Stimulated activated naive CD8-positive, alpha-beta T cell treated with anti-CD3 and anti-CD28 coated beads, Interleukin-15, amount 100 ng/mL, for 72 hours (primary cell): ENCODE results near the gene PIP4K2C.

Experiments used
- ATAC-seq: fragments of 150-1000 bp; cut with Tn5 transposase; 2 replicates; pipeline ENCODE4 v1.10.0; 2021; ENCODE audit warnings: mild to moderate bottlenecking, moderate library complexity
- DNase-seq, 2 donors: peaks; one replicate each; pipeline ENCODE4 v3.0.0; 2021 to 2022
- H3K27ac Mint-ChIP-seq, 2 donors: one replicate each; pipeline ENCODE4 v1.8.0; 2022; ENCODE audit warnings: mild to moderate bottlenecking in 2 of 2, mixed read lengths in 2 of 2, moderate library complexity in 2 of 2
- H3K27me3 Mint-ChIP-seq: one replicate; pipeline ENCODE4 v1.8.0; 2022; ENCODE audit warnings: mixed read lengths
- H3K4me1 Mint-ChIP-seq: one replicate; pipeline ENCODE4 v1.8.0; 2022; ENCODE audit warnings: mild to moderate bottlenecking, mixed read lengths
- H3K4me3 Mint-ChIP-seq, 2 donors: one replicate each; pipeline ENCODE4 v1.8.0; 2022; ENCODE audit warnings: mild to moderate bottlenecking in 2 of 2, mixed read lengths in 2 of 2, moderate library complexity in 1 of 2
- H3K9me3 Mint-ChIP-seq, 2 donors: one replicate each; pipeline ENCODE4 v1.8.0; 2022; ENCODE audit warnings: mixed read lengths in 2 of 2

Gene PIP4K2C

DNA sequence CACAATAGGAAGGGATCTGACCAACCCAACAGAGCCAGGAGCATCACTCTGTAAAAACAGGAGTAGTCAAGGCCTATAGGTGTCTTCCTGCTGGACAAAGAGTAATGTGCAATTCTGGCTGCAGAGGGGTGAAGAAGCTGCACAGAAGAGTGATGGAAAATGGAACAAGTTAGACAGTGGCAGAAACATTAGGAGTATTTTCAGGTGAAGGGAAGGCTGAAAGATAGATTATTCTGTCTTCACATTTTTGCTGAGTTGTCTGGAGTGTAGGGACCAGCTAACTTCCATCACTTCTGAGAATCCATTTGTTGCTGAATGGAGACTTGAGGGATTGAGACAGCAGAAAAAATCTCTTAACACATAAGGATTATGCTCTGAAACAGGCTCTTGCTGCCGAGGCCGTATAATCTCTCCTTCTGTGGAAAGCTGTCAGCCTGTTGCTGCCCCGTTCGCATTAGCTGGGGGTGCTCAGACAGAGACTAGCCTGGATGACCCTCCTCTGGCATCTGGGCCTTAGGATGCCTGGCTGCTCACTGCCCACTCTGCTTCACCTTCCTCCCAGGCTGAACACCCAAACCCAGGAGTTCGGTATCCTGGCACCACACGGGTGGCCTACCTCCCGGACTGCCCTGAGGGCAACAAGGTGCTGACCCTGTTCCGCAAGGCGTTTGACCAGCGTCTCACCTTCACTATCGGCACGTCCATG, 17.1 kb downstream of the PIP4K2C start:
- Mint-ChIP-seq H3K27me3 (peaks cover 29% of the 10 kb centered on the region), H3K4me3 (no peak overlapping the region), H3K9me3 (no peaks in the 10 kb centered on the region), H3K4me1 (peaks cover 41% of the 10 kb centered on the region), H3K27ac (no peak overlapping the region)
- DNase-seq (no peak), ATAC-seq (no peak)

DNA sequence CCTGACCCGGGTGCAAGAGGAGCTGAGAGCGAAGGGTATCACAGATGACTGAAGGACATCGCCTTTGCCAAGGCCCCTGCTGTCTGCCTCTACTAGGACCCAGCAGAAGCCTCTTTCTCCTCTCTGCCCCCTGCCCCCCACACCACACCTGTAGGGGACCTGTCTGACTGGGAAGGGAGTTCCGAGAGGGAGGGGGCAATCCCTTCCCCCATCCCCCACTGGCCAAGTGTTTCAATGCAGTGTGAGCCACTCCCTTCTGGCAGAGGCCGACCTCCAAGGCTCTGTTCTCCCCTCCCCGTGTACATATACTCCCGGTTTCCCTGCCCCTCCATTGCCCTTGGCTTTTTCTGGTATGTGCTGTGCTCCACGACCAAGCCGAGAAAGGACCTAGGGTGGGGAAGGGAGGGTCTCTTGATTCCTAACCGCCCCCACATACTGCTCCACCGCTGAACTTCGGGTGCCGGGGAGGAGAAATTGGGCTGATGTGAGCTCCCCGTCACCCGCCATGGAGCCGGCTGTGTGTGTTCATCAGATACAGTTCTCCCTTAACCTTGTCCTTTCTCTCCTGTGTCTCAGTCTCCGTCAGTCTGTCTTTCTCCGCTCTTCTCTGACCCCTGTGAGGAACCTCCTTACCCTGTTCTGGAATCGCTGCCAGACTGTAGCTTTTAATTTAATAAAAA, 18.2 kb downstream of the PIP4K2C start:
- no peak overlapping the region for H3K27ac Mint-ChIP-seq
- DNase-seq (no peak), ATAC-seq (no peak)
- H3K27me3 Mint-ChIP-seq = peaks cover 40% of the 10 kb centered on the region
- no peak overlapping the region for H3K4me3 Mint-ChIP-seq
- no peaks in the 10 kb centered on the region for H3K9me3 Mint-ChIP-seq
- peaks cover 33% of the 10 kb centered on the region for H3K4me1 Mint-ChIP-seq

DNA sequence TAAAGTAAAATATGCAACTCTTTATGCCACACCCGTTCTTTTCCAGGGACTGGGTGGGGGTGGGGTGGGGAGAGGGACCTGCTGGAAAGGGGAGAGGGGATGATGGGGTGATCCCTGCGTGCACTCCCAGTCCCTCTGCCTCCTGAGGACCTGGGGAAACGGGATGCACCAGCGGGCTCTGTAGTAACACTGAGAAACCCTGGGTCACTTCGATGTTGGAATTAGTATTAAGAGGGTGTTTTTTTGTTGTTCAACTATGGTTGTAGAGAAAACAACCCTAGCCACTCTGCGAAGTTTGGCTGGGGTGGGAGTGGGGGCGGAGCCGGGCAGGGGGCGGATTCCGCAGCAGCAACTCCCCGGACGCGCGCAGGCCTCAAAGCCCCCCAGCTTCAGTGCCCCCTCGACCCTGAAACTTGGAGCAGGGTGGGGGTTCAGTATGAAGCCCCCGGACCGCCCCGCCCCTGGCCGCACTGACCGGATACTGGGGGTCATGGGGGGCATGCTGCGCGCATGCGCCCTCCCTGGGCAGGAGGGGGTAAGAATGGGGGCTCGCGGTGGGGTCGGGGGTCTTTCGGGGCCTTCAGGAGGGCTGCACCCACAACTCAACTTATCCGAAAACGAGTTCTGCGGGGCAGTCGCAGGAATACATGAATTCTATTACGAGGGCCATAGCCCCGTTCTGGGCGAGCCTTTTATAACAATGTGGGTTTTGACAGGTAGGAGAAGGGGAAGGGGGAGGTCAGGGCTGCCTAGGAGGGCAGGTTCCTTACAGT, 19.0 kb downstream of the PIP4K2C start:
- H3K27ac Mint-ChIP-seq = no peak overlapping the region
- peak overlapping the region; percentile 65 to 86 for H3K4me3 Mint-ChIP-seq
- H3K27me3 Mint-ChIP-seq = peaks cover 47% of the 10 kb centered on the region

DNA sequence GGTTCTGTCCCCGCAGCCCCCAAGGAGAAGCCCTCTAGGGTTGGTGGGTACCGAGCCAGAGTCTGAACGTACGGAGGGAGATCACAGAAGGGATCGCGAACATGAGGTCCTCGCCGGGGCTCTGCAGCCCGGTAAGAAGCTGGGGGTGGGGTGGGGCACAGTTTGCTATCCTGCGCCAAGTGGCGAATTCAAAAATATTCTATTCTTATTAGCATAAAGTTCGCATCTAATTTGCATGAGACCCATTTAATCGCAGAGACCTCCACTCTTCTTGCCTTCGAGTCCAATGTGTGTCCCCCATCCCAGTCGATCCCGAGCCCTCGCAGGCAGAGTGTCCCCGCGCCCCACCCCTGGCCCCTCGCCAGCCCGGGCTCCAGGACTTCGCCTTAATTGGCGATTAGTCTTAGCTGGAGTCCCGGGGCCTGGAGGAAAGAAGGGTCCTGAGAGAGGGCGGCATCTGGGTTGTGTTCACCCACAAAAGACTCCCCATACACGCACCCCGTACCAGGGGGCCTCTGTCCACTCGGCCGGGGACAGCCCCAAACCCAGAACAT, 19.6 kb downstream of the PIP4K2C start:
- Mint-ChIP-seq H3K4me3 (peak overlapping the region; percentile 65 to 86), H3K27me3 (peaks cover 53% of the 10 kb centered on the region), H3K9me3 (no peaks in the 10 kb centered on the region), H3K27ac (peak overlapping the region in 1 of 2 donors; percentile 80), H3K4me1 (peaks cover 27% of the 10 kb centered on the region)
- ATAC-seq = peak; percentile 1
- peak in 1 of 2 donors; percentile 26 for DNase-seq

More for the DNA sequence above, 19.0 kb downstream of the PIP4K2C start:
- no peaks in the 10 kb centered on the region for H3K9me3 Mint-ChIP-seq
- H3K4me1 Mint-ChIP-seq = peaks cover 33% of the 10 kb centered on the region
- DNase-seq (no peak), ATAC-seq (no peak)

DNA sequence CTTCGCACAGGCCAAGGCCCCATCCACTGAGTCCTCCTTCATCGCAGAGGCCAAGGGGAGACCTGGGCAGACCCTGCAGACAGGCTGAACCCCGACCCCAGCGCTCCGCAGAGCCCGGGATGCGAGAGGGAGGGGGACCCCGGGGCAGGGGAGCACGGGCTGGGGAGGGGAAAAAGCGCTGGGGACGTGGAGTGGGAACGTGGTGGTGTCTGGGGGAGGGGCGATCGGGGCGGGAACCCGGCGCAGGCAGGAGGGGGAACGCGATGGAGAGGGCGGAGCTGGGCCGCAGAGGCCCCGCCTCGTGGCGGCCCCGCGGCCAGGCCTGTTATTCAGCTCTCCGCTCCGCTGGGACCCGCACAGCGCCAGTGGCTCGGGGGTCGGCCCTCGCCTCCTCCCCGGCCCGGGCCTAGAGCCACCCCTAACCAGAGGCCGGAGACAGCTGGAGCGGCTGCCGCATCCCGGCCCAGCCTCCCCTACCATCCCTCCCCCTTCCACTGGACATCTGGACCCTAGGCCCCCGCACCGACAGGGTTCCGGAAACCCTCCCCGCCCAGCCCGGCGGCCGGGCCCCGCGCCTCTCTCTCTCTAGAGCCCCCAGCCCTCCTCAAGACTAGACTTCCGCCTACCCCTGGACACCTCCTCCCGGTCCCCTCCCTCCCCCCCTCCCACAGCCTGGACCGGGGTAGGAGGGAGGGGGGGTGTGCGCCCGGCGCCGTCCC, 20.3 kb downstream of the PIP4K2C start, which contains the start of gene ARHGEF25:
ARHGEF25 (plus strand) TSS at position 328 of the 719 bp plus-strand sequence. CDS start 460 bp downstream, outside the sequence.
- peak within 1 kb of the TSS in 1 of 2 donors; percentile 80 for H3K27ac Mint-ChIP-seq
- peaks cover 21% of the 10 kb centered on the region for H3K4me1 Mint-ChIP-seq
- peaks cover 59% of the 10 kb centered on the region for H3K27me3 Mint-ChIP-seq
- ATAC-seq (peak; percentile 78), DNase-seq (peak; percentile 41 to 49)
- no peaks in the 10 kb centered on the region for H3K9me3 Mint-ChIP-seq
- H3K4me3 Mint-ChIP-seq = peak within 1 kb of the TSS; percentile 65 to 86

DNA sequence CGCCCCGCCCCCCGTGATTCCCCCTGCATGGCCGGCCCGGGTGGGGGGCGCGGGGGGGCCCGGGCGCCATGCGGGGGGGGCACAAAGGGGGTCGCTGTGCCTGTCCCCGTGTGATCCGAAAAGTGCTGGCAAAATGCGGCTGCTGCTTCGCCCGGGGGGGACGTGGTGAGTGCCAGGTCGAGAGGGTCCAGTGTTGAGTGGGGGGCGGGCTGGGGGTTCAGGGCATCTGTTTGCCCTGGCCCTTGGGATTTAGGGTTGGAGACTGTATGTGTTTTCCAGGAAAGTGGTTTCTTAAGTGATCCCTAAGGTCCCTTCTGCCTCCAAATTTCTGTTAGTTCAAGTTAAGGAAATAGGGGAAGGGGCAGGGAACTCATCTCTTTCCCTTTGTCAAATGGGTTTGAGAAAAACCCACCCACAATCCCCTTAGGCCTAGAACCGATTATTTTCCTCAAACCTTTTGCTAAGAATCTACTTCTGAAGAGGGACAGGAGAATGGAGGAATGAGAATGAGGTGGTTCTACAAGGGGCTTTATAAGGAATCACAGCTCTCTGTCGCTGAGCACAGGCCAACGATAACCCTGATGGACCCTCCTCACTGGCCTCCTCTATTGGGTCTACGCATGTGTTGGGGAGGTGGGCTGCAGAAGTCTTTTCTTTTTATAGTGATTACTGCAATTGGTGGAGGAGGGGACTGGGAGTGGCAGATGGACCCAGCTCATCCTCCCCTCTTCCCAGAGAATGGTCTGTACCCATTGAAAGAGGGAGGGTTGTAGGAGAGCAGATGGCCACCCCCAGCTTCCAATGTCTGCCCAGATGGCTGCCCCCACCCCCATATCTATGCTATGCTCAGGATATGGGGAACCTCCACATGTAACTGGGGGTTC, 21.1 kb downstream of the PIP4K2C start:
- peak overlapping the region; percentile 58 to 68 for H3K4me3 Mint-ChIP-seq
- ATAC-seq = no peak
- no peak overlapping the region for H3K27ac Mint-ChIP-seq
- H3K27me3 Mint-ChIP-seq = peaks cover 67% of the 10 kb centered on the region
- no peaks in the 10 kb centered on the region for H3K9me3 Mint-ChIP-seq
- H3K4me1 Mint-ChIP-seq = peaks cover 21% of the 10 kb centered on the region
- no peak for DNase-seq

DNA sequence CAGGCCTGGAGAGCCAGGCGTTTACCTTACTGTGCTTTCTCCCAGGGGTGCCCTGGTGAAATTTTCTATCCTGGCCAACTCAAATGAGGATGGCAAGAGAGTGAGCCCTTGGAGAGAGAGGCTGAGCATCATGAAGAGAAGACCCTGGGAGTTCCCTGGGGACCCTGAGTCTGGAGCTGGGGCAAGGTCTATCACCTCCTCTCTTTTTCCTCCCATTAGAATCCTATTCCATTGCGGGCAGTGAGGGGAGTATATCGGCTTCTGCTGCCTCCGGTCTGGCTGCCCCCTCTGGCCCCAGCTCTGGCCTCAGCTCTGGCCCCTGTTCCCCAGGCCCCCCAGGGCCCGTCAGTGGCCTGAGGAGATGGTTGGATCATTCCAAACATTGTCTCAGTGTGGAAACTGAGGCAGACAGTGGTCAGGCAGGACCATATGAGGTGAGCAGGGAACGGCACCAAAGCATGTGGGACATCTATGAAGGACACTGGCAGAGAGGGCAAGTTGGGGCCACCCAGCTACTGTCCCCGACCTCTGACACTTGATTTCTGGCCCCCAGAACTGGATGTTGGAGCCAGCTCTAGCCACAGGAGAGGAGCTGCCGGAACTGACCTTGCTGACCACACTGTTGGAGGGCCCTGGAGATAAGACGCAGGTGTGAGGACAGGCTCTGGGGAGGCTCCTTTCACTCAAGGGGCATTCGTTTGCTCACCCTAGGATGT, 21.9 kb downstream of the PIP4K2C start:
- Mint-ChIP-seq H3K4me1 (peaks cover 21% of the 10 kb centered on the region), H3K27ac (no peak overlapping the region), H3K9me3 (no peaks in the 10 kb centered on the region), H3K4me3 (no peak overlapping the region), H3K27me3 (peaks cover 75% of the 10 kb centered on the region)
- ATAC-seq (no peak), DNase-seq (no peak)

DNA sequence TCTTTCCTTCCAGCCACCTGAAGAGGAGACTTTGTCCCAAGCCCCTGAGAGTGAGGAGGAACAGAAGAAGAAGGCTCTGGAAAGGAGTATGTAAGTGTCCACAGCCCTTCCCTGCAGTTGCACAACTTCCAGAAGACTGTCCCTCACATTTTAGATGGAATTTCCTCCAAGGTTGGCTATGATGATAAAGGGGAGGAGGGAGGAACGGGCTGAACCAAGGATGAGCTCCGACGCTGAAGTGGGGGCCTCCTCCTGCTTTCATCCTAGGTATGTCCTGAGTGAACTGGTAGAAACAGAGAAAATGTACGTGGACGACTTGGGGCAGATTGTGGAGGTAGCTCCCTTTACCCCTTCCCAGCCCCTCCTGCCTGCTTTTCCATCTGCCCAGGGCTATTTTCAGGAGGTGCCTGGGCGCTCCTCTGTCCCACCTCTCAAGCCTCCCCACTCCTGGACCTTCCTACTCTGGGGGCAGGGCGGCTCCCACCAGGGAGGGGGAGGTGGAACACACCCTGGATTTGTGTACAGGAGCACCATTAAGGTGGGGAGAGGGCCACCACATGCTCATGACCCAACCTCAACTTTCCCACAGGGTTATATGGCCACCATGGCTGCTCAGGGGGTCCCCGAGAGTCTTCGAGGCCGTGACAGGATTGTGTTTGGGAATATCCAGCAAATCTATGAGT, 22.6 kb downstream of the PIP4K2C start:
- no peaks in the 10 kb centered on the region for H3K9me3 Mint-ChIP-seq
- DNase-seq = no peak
- peaks cover 82% of the 10 kb centered on the region for H3K27me3 Mint-ChIP-seq
- H3K27ac Mint-ChIP-seq = no peak overlapping the region
- no peak overlapping the region for H3K4me3 Mint-ChIP-seq
- peaks cover 21% of the 10 kb centered on the region for H3K4me1 Mint-ChIP-seq
- no peak for ATAC-seq

DNA sequence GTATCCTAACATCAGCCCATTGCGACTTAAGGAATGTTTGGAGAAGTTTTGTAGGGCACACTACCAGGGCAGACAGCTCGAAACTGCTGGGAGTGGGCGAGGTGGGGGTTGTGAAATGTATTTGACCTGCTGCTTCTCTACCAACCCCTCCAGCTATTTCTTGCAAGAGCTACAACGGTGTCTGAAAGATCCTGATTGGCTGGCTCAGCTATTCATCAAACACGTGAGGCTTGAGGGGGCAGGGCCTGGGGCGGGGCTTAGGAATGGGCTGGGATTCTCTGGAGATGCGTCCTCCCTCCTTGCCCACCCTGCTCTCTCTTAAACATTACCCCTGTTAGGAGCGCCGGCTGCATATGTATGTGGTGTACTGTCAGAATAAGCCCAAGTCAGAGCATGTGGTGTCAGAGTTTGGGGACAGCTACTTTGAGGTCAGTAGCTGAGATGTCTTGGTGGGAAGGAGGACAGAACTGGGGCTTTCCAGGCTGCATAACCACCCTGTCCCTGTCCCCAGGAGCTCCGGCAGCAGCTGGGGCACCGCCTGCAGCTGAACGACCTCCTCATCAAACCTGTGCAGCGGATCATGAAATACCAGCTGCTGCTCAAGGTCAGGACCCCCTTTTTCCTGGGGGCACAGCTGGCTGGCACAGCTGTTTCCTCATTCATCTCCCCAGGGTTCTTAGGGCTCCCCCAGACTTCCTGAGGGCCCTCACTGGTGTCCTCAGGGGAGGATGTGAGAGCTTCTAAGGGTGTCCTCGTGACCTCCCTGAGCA, 23.4 kb downstream of the PIP4K2C start:
- no peak overlapping the region for H3K27ac Mint-ChIP-seq
- no peak overlapping the region for H3K4me3 Mint-ChIP-seq
- DNase-seq (peak in 1 of 2 donors; percentile 9), ATAC-seq (no peak)
- H3K27me3 Mint-ChIP-seq = peaks cover 90% of the 10 kb centered on the region
- peaks cover 25% of the 10 kb centered on the region for H3K4me1 Mint-ChIP-seq
- H3K9me3 Mint-ChIP-seq = no peaks in the 10 kb centered on the region

DNA sequence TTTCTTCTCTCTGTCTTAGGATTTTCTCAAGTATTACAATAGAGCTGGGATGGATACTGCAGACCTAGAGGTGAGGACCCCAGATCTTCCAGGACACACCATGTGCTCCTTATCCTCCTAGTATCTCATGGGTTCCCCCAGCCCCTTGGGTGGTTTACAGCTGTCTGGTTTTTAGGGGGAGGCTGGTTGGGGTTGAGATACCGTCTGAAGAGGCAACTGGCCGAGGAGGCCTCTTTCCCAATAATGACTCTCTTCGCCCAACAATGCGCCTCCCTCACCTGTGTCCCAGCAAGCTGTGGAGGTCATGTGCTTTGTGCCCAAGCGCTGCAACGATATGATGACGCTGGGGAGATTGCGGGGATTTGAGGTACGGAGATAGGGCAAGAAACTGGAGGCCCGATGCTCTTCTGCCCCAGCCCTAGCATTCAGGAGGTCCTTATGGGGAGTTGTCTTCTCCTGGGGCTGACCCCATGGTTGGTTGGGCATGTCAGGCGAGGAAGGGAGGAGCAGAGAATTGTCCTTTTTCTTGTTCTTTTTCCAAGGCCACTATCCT, 24.0 kb downstream of the PIP4K2C start:
- H3K27ac Mint-ChIP-seq = no peak overlapping the region

DNA sequence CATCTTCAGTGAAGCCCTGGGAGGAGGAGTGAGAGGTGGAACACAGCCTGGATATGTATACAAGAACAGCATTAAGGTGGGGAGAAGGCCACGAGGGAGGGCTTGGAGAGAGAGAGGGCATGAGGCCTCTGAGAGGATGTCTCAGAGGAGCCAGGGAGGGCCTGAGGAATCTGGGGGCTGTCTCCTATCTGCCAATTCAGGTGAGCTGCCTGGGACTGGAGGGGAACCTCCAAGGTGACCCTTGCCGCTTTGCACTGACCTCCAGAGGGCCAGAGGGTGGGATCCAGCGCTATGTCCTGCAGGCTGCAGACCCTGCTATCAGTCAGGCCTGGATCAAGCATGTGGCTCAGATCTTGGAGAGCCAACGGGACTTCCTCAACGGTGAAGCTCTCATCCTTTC, 24.6 kb downstream of the PIP4K2C start:
- Mint-ChIP-seq H3K4me1 (peaks cover 32% of the 10 kb centered on the region), H3K9me3 (no peaks in the 10 kb centered on the region), H3K27me3 (peaks cover 93% of the 10 kb centered on the region), H3K4me3 (no peak overlapping the region), H3K27ac (peak overlapping the region in 1 of 2 donors; percentile 52)
- DNase-seq = no peak
- ATAC-seq = no peak

More for the DNA sequence above, 24.0 kb downstream of the PIP4K2C start:
- no peak for DNase-seq
- peaks cover 93% of the 10 kb centered on the region for H3K27me3 Mint-ChIP-seq
- peaks cover 32% of the 10 kb centered on the region for H3K4me1 Mint-ChIP-seq
- H3K4me3 Mint-ChIP-seq = no peak overlapping the region
- no peak for ATAC-seq
- no peaks in the 10 kb centered on the region for H3K9me3 Mint-ChIP-seq

DNA sequence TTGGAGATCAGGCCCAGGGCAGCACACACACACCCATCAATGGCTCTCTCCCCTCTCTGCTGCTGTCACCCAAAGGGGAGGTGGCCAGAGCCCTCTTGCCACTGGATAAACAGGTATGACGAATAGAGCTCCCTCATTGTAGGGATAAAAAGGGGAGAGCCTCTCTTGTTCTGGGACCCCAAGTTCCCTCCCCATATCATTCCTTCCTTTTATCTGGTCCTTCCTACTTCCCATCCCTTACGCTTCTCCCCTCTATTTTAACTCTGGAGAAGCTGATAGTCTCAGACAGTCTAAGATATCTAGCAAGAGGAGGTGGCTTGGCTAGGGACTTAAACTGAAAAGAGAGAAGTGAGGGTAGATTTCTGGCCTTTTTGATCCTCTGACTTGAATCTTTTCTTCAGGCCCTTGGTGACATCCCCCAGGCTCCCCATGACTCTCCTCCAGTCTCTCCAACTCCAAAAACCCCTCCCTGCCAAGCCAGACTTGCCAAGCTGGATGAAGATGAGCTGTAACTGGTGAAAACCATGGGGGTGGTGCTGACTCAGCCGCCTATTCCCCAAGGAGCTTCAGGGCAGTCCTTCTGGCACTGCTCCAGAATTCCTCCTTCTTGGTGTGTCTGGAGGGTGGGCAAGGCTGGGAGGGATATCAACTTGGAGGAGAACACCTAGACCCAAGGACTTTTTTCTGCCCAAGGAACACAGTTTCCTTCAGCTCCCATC, 25.6 kb downstream of the PIP4K2C start:
- peaks cover 35% of the 10 kb centered on the region for H3K4me1 Mint-ChIP-seq
- no peak overlapping the region for H3K27ac Mint-ChIP-seq
- no peak for ATAC-seq
- H3K27me3 Mint-ChIP-seq = peaks cover 97% of the 10 kb centered on the region
- H3K4me3 Mint-ChIP-seq = no peak overlapping the region
- DNase-seq = peak in 1 of 2 donors; percentile 7
- no peaks in the 10 kb centered on the region for H3K9me3 Mint-ChIP-seq
